ENCODE measurements around the gene MGMT. TPM values are rescaled to one million over a fixed set of nuclear protein-coding genes. Genes with fewer than 3 reads are reported as not detected.

MGMT gene
- total RNA-seq, 1 experiment from 2014 or later, result 11.5 TPM

- Histone ChIP-seq H2AFZ (ENCODE audit: low read depth, low read length, poor library complexity, severe bottlenecking) (no peak overlapping the region), H3K9me2 (ENCODE audit: insufficient read depth) (no peaks in the 10 kb centered on the region), H3K4me3 (replicated peaks in 1 of 2; ENCODE audit: low read depth in 1 of 2, low read length in 2 of 2) (no peak overlapping the region), H4K20me1 (ENCODE audit: insufficient read depth) (no peaks in the 10 kb centered on the region), H3K27me3 (ENCODE audit: insufficient read depth, low read length) (no peaks in the 10 kb centered on the region), H3K4me1 (ENCODE audit: control insufficient read depth in 1 of 2, insufficient read depth in 2 of 2, low read length in 2 of 2) (no peaks in the 10 kb centered on the region), H3K9me3 (ENCODE audit: control insufficient read depth in 1 of 2, insufficient read depth in 1 of 2, low read depth in 1 of 2, low read length in 2 of 2) (no peaks in the 10 kb centered on the region), H3K79me2 (ENCODE audit: insufficient read depth, low read length) (no peaks in the 10 kb centered on the region), H3K36me3 (ENCODE audit: control insufficient read depth in 1 of 2, insufficient read depth in 2 of 2, low read length in 2 of 2) (no peaks in the 10 kb centered on the region), H3K27ac (ENCODE audit: low read depth, low read length) (no peak overlapping the region), H3K4me2 (ENCODE audit: low read length) (no peak overlapping the region), H3K9ac (ENCODE audit: low read length) (no peak overlapping the region)
- no peak for TF ChIP-seq SIN3A (IDR thresholded peaks at IDR 0.05; ENCODE audit: low read depth)
- no TSS peak for BruUV-seq (replicated peaks)
- intact Hi-C loops (cut with micrococcal nuclease), result no loop called here
- RAD21 ChIA-PET (ENCODE audit: low non-redundant PET in 1 of 2, low total read pairs in 2 of 2, uncharacterized antibody in 2 of 2, unreplicated experiment in 2 of 2), result no interaction called here
- no peak for DNase-seq (ENCODE audit: low read depth, low spot score)
- no peak for ATAC-seq
- POLR2A ChIA-PET, result no interaction called here
- CTCF ChIA-PET, result no interaction called here
These were observed 323.8 kb downstream of the MGMT start for GRCh38 chr10:129790715-129791446.

GRCh38 chr10:129792141-129792540 is 325.1 kb downstream of the MGMT start:
- H3K27ac ChIP-seq (ENCODE audit: low read depth, low read length), result no peak overlapping the region
- H3K4me2 ChIP-seq (ENCODE audit: low read length), result no peak overlapping the region

More at GRCh38 chr10:129792141-129792540, 325.1 kb downstream of the MGMT start:
- POLR2A ChIA-PET, result no interaction called here
- intact Hi-C loops (cut with micrococcal nuclease), result no loop called here
- H2AFZ ChIP-seq (ENCODE audit: low read depth, low read length, poor library complexity, severe bottlenecking), result no peak overlapping the region
- H4K20me1 ChIP-seq (ENCODE audit: insufficient read depth), result no peaks in the 10 kb centered on the region
- H3K9me2 ChIP-seq (ENCODE audit: insufficient read depth), result no peaks in the 10 kb centered on the region
- H3K9ac ChIP-seq (ENCODE audit: low read length), result no peak overlapping the region
- CTCF ChIA-PET, result no interaction called here
- ATAC-seq (no peak), DNase-seq (ENCODE audit: low read depth, low spot score) (no peak)
- H3K27me3 ChIP-seq (ENCODE audit: insufficient read depth, low read length), result no peaks in the 10 kb centered on the region
- RAD21 ChIA-PET (ENCODE audit: low non-redundant PET in 1 of 2, low total read pairs in 2 of 2, uncharacterized antibody in 2 of 2, unreplicated experiment in 2 of 2), result no interaction called here
- no peak overlapping the region for H3K4me3 ChIP-seq (replicated peaks in 1 of 2; ENCODE audit: low read depth in 1 of 2, low read length in 2 of 2)
- H3K36me3 ChIP-seq (ENCODE audit: control insufficient read depth in 1 of 2, insufficient read depth in 2 of 2, low read length in 2 of 2), result no peaks in the 10 kb centered on the region
- H3K9me3 ChIP-seq (ENCODE audit: control insufficient read depth in 1 of 2, insufficient read depth in 1 of 2, low read depth in 1 of 2, low read length in 2 of 2), result no peaks in the 10 kb centered on the region
- H3K4me1 ChIP-seq (ENCODE audit: control insufficient read depth in 1 of 2, insufficient read depth in 2 of 2, low read length in 2 of 2), result no peaks in the 10 kb centered on the region
- no peak for TF ChIP-seq REST (IDR thresholded peaks at IDR 0.05; ENCODE audit: low read depth)
- no peak for TF ChIP-seq EZH2phosphoT487 (IDR thresholded peaks at IDR 0.05; ENCODE audit: borderline replicate concordance)
- no peak for TF ChIP-seq ZBTB33 (IDR thresholded peaks at IDR 0.05; ENCODE audit: extremely low read depth, insufficient replicate concordance, low read length)
- TF ChIP-seq ZFX (IDR thresholded peaks at IDR 0.05), result no peak
- TF ChIP-seq POLR2A (IDR thresholded peaks at IDR 0.05; ENCODE audit: borderline replicate concordance, extremely low read depth, insufficient read depth, insufficient read length), result no peak
- TF ChIP-seq CEBPB (IDR thresholded peaks at IDR 0.05; ENCODE audit: low read depth), result no peak
- no peak for TF ChIP-seq ELF1 (IDR thresholded peaks at IDR 0.05; ENCODE audit: borderline replicate concordance, low read depth)
- H3K79me2 ChIP-seq (ENCODE audit: insufficient read depth, low read length), result no peaks in the 10 kb centered on the region
- no TSS peak for BruUV-seq (replicated peaks)
